Measurements from ENCODE around the gene PRR23E.
A peak's percentile ranks its signal among the peaks of the same experiment; 100 is the strongest.

Gene PRR23E

DNA sequence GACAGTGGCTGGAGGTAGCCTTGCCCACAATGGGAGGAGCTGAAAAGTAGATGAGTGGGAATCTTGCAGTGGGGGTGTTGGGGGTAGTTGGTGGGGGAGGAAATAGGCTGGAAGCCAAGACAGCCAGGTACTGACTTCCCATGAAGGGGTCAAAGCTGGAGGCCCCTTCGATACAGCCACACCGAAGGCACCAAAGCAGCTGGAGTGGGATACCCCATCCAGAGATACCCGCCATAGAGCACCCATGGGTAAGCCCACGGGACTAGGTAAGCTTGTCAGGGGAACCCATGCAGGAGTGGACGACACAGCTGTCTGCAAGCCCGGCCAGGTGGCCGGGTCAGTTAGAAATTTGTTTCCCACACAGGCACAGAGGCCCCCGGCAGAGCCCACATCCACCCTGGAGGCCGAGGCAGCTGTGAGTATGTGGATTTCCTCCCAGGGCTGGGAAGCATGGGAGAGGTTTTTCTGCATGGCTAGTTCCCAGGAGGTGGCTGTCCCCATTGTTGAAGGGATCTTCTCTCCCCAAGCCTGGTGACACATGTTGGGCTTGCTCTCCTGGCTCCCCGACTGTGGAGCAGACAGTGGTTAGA, 28.6 kb downstream of the PRR23E start:
- peak overlapping the region; percentile 48; the same call in 1 of the 2 replicates for H3K9ac ChIP-seq
- peak overlapping the region; percentile 49 for H3K4me3 ChIP-seq
- no peak for TF ChIP-seq Cebpa-rat (IDR thresholded peaks at IDR 0.05)
- peak overlapping the region; percentile 90 for H3K4me2 ChIP-seq
- no peaks in the 10 kb centered on the region for H4K20me1 ChIP-seq
- H3K36me3 ChIP-seq = no peaks in the 10 kb centered on the region
- H3K27me3 ChIP-seq = peaks cover 13% of the 10 kb centered on the region
- peaks cover 23% of the 10 kb centered on the region for H3K9me3 ChIP-seq
- H3K27ac ChIP-seq = peak overlapping the region; percentile 78
- H3K4me1 ChIP-seq = peaks cover 90% of the 10 kb centered on the region

DNA sequence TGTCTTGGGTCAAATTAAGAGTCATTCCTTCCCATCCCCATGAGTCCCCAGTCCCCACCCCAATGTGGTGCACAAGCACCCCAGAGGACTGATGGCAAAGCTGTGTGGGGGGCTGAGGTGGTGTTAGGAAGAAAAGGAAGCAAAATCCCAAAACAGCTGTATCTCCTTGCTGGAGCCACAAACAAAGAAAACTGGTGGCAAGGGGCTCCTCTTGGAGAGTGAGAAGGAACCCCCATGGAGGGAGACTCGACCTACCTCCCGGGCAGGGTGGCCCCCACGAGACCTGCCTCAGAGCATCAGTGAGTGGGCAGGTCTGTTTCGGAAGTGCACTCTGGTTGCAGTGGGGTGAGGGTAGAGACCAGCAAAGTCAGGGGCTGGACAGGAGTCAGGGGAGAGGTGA, 29.2 kb downstream of the PRR23E start:
- Histone ChIP-seq H3K4me1 (peaks cover 84% of the 10 kb centered on the region), H3K27ac (peak overlapping the region; percentile 78), H3K36me3 (no peaks in the 10 kb centered on the region), H3K4me2 (peak overlapping the region; percentile 90), H3K9ac (peak overlapping the region; percentile 4; the same call in 1 of the 2 replicates), H4K20me1 (no peaks in the 10 kb centered on the region), H3K4me3 (peak overlapping the region; percentile 49), H3K27me3 (peaks cover 13% of the 10 kb centered on the region), H3K9me3 (peaks cover 27% of the 10 kb centered on the region)
- no peak for TF ChIP-seq Cebpa-rat (IDR thresholded peaks at IDR 0.05)

DNA sequence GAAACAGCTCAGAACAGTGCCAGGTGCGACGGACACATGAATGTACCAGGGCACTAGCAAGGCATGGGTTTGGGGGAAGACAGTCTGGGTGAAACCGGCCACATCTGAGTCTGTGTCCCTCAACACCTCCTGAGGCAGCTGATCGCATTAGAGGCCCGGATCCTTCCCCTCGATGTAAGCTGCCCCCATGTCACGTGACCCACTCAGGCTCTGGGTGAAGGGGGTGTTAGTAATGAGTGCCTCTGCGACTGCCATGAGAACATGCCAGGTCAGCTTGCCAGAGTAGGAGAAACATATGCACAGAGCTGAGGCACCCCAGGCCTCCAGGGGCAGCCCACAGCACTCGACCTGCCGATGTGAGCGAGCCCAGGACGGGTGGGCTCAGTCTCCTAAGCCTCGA, 29.7 kb downstream of the PRR23E start:
- Histone ChIP-seq H4K20me1 (no peaks in the 10 kb centered on the region), H3K27me3 (peaks cover 11% of the 10 kb centered on the region), H3K27ac (peak overlapping the region; percentile 78), H3K36me3 (no peaks in the 10 kb centered on the region), H3K4me1 (peaks cover 79% of the 10 kb centered on the region), H3K9me3 (peaks cover 27% of the 10 kb centered on the region), H3K9ac (peak overlapping the region; percentile 4), H3K4me2 (peak overlapping the region; percentile 90), H3K4me3 (peak overlapping the region; percentile 44; the same call in 1 of the 2 replicates)
- no peak for TF ChIP-seq Cebpa-rat (IDR thresholded peaks at IDR 0.05)

DNA sequence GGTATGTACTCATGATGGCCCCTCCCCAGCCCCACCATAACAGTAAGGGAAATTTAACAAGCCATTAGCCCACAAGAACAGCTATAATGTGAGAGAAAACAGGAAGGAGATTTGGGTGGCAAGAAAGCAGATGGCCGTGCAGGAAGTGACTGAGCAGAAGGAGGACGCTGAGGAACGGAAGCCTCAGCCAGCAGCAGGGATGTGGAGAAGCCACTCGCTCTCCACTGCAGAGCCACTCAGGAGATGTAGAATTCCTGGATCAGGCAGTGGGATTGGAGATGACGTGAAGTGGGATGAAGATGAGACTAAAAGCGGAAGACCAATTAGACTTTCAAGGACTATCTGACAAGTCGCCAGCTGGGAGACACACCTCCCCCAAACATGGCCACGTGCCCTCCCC, 31.2 kb downstream of the PRR23E start:
- Histone ChIP-seq H3K4me3 (peak overlapping the region; percentile 44; the same call in 1 of the 2 replicates), H3K27me3 (no peaks in the 10 kb centered on the region), H3K4me2 (peak overlapping the region; percentile 90), H4K20me1 (no peaks in the 10 kb centered on the region), H3K27ac (peak overlapping the region; percentile 78), H3K36me3 (no peaks in the 10 kb centered on the region), H3K9me3 (peaks cover 27% of the 10 kb centered on the region), H3K4me1 (peaks cover 65% of the 10 kb centered on the region), H3K9ac (peak overlapping the region; percentile 57; the same call in 1 of the 2 replicates)
- TF ChIP-seq Cebpa-rat (IDR thresholded peaks at IDR 0.05) = no peak

DNA sequence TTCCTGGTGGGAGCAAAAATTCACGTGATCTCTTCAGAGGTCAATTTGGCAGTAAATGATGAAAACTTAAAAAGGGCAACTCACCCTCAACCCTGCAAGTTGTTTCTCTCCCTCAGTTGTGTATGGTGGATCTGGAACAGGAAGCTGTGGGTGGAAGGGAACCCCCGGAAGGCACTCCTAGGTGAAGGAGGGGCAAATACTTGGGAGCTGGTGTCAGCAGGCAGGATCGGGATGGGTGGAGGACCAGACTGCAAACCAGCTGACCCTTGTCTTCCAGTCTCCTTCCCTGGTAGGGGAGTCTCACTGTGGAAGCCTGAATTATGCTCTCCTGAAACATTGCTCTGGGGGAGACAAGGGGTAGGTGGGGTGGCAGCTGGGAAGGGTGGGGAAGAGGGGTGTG, 33.5 kb downstream of the PRR23E start:
- Histone ChIP-seq H3K36me3 (no peaks in the 10 kb centered on the region), H3K4me2 (no peak overlapping the region), H3K9ac (no peak overlapping the region), H3K9me3 (peaks cover 27% of the 10 kb centered on the region), H4K20me1 (no peaks in the 10 kb centered on the region), H3K4me1 (peaks cover 41% of the 10 kb centered on the region), H3K27me3 (no peaks in the 10 kb centered on the region), H3K4me3 (no peak overlapping the region), H3K27ac (no peak overlapping the region)
- no peak for TF ChIP-seq Cebpa-rat (IDR thresholded peaks at IDR 0.05)

DNA sequence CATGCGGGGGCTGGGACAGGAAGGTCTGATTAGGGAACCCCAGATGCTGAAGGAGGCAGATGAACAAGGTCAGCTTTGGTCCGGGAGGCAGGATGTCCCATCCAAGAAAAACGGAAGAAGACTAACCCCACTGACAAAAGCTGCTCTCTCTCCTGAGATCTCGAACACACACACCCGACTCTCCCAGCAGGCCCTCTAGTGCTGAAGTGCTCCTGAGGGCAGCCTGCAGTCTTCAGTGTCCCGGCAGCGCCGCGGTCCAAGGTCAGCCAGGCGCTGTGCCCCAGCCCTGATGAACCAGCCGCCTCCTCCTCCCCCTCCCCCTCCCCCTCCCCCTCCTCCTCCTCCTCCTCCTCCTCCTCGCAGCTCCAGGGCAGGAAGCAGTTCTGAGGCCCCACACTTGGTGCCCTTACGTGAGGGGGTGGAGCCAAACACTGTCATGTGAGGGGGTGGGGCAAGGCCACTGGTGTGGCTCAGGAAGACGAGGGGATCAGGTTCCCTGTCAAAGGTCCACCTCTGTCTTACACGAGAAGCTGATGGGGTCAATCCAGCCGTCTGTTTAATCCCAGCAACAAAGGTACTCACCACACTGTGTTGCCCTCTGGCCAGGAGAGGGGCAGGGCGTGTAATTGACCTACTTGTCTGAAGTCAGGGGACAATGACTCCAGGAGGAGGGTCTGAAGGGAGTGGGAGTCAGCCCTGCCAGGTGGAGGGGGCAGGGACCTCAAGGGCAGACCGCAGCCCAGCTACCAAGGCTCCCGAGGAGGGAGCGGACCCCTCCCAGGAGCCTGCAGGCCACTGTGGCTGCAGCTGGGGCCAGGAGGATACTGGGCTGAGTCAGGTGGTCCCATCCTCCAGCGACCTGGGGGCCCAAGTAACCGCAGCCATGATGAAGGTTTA, 34.3 kb downstream of the PRR23E start:
- Histone ChIP-seq H3K4me2 (no peak overlapping the region), H4K20me1 (no peaks in the 10 kb centered on the region; the same call in 1 of the 2 replicates), H3K27me3 (no peaks in the 10 kb centered on the region), H3K9ac (no peak overlapping the region), H3K4me3 (no peak overlapping the region), H3K27ac (no peak overlapping the region), H3K9me3 (peaks cover 27% of the 10 kb centered on the region), H3K4me1 (peaks cover 34% of the 10 kb centered on the region), H3K36me3 (no peaks in the 10 kb centered on the region)
- TF ChIP-seq Cebpa-rat (IDR thresholded peaks at IDR 0.05) = no peak

DNA sequence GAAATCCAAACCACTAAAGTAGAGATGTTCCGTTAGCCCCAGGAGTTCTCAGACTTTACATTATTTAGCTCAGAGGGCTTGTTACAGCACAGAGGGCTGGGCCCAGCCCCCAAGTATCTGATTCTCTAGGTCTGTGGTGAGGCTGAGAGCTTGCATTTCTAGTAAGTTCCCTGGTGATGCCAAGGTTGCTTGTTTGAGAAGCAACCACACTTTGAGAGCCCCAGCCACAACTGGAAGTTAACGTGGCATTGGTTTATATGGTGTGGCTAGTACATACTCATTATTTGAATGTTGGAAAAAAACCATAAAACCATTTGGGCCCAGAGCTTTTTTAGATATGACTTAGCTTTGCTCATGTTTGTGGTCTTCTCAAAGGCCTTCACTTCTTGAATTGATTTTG, 35.9 kb downstream of the PRR23E start:
- no peak overlapping the region for H3K4me3 ChIP-seq
- no peak for TF ChIP-seq Cebpa-rat (IDR thresholded peaks at IDR 0.05)
- H4K20me1 ChIP-seq = no peaks in the 10 kb centered on the region; the same call in 1 of the 2 replicates
- no peak overlapping the region for H3K9ac ChIP-seq
- no peaks in the 10 kb centered on the region for H3K36me3 ChIP-seq
- H3K27me3 ChIP-seq = no peaks in the 10 kb centered on the region
- H3K4me1 ChIP-seq = peaks cover 17% of the 10 kb centered on the region
- H3K4me2 ChIP-seq = no peak overlapping the region
- H3K9me3 ChIP-seq = peaks cover 27% of the 10 kb centered on the region
- H3K27ac ChIP-seq = no peak overlapping the region

DNA sequence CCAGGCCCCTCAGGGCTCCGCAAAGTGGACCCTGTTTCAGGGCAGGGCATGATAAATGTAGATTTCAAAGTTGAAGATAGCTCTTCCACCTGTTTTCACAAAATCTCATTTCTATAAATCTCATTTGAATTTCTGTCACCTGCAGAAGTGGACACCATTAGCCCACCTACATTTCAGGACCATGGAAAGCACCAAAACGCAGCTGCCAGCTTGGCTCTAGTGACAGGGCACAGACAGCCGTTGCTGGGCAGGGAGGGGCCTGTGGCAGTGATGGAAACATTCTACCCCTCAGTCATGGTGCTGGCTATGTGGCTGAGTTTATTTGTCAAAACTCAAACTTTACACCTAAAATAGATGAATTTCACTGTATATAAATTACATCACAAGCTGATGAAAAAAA, 40.4 kb downstream of the PRR23E start:
- Histone ChIP-seq H3K4me3 (no peak overlapping the region), H3K36me3 (no peaks in the 10 kb centered on the region), H3K27ac (no peak overlapping the region), H3K9ac (no peak overlapping the region), H3K4me1 (no peaks in the 10 kb centered on the region), H3K4me2 (no peak overlapping the region), H4K20me1 (no peaks in the 10 kb centered on the region; the same call in 1 of the 2 replicates), H3K27me3 (no peaks in the 10 kb centered on the region), H3K9me3 (no peaks in the 10 kb centered on the region)
- no peak for TF ChIP-seq Cebpa-rat (IDR thresholded peaks at IDR 0.05)

DNA sequence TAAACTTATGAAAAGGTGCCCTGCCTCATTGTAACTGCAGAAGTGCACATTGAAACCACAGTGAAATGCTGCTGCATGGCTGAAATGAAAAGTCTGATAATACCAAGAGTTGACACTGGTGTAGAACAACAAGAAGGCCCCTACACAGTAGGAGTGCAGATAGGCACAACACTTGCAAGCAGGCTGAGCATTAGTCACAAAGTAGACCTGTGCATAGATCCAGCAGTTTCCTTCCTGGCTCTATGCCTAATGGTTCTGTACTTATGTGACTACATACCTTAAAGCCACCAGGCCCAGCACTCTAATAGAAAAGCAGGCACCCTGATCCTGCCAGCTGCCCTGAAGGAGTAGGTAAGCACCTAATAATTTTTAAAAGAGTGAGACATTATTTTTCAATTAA, 41.8 kb downstream of the PRR23E start:
- no peak overlapping the region for H3K27ac ChIP-seq
- no peak overlapping the region for H3K4me2 ChIP-seq
- H3K9me3 ChIP-seq = no peaks in the 10 kb centered on the region
- H3K27me3 ChIP-seq = no peaks in the 10 kb centered on the region
- TF ChIP-seq Cebpa-rat (IDR thresholded peaks at IDR 0.05) = no peak
- H3K9ac ChIP-seq = no peak overlapping the region
- no peaks in the 10 kb centered on the region; the same call in 1 of the 2 replicates for H4K20me1 ChIP-seq
- H3K4me1 ChIP-seq = no peaks in the 10 kb centered on the region
- H3K36me3 ChIP-seq = no peaks in the 10 kb centered on the region
- no peak overlapping the region for H3K4me3 ChIP-seq

DNA sequence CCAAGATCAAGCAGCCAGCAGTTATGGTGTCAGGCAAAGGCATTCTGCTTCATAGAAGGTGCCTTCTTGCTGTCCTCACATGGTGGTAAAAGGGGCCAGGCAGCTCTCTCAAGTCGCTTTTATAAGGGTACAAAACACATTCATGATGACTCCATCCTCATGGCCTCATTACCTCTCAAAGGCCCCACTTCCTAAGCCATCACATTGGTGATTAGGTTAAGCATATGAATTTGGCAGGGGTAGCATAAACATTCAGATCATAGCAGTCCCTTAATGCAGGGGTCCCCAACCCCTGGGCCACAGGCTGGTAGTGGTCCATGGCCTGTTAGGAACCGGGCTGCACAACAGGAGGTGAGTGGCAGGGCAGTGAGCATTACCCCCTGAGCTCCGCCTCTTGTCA, 42.8 kb downstream of the PRR23E start:
- Histone ChIP-seq H3K9ac (no peak overlapping the region), H3K4me2 (no peak overlapping the region), H3K27me3 (no peaks in the 10 kb centered on the region), H3K4me1 (no peaks in the 10 kb centered on the region), H3K27ac (no peak overlapping the region), H3K9me3 (no peaks in the 10 kb centered on the region), H3K36me3 (no peaks in the 10 kb centered on the region), H4K20me1 (no peaks in the 10 kb centered on the region; the same call in 1 of the 2 replicates), H3K4me3 (no peak overlapping the region)
- TF ChIP-seq Cebpa-rat (IDR thresholded peaks at IDR 0.05) = no peak

All from BLaER1 (cell line).